RWPE2 (cell line): ENCODE data around the gene HAO1.

ENCODE experiments used
- ATAC-seq: fragments of 200-7000 bp; cut with Tn5 transposase; 3 replicates; pipeline ENCODE4 v1.9.1; 2021; ENCODE audit warnings: low read depth
- DNase-seq: peaks from one replicate; pipeline ENCODE4 v3.0.0-alpha.2; 2020; ENCODE audit warnings: low spot score
- H3K27ac ChIP-seq: fragments of 450-650 bp; 2 replicates; pipeline ENCODE4 v1.5.1; 2017; ENCODE audit warnings: mild to moderate bottlenecking; ENCODE audit not compliant: poor library complexity, severe bottlenecking
- H3K27me3 ChIP-seq: fragments of 250-450 bp; sonication (Bioruptor Pico); 2 replicates; pipeline ENCODE4 v1.5.1; 2021; ENCODE audit warnings: mild to moderate bottlenecking, moderate library complexity; ENCODE audit not compliant: insufficient read depth, poor library complexity, severe bottlenecking
- H3K36me3 ChIP-seq: fragments of 250-450 bp; sonication (Bioruptor Pico); 2 replicates; pipeline ENCODE4 v1.5.1; 2020; ENCODE audit warnings: low read depth, mild to moderate bottlenecking, moderate library complexity
- H3K4me1 ChIP-seq: fragments of 250-450 bp; sonication (Bioruptor Pico); 2 replicates; pipeline ENCODE4 v1.5.1; 2021; ENCODE audit warnings: mild to moderate bottlenecking, moderate library complexity; ENCODE audit not compliant: insufficient read depth, poor library complexity, severe bottlenecking
- H3K4me3 ChIP-seq: fragments of 250-450 bp; sonication (Bioruptor Pico); 2 replicates; pipeline ENCODE4 v1.5.1; 2021; ENCODE audit warnings: mild to moderate bottlenecking, moderate library complexity; ENCODE audit not compliant: severe bottlenecking
- H3K9me3 ChIP-seq: fragments of 250-450 bp; sonication (Bioruptor Pico); 2 replicates; pipeline ENCODE4 v1.5.1; 2021; ENCODE audit warnings: mild to moderate bottlenecking, moderate library complexity; ENCODE audit not compliant: severe bottlenecking
- TF ChIP-seq, protein P1 (sequence below): fragments of 450-650 bp; IDR thresholded peaks from one replicate; pipeline ENCODE4 v1.5.1; 2017; ENCODE audit warnings: mild to moderate bottlenecking, moderate library complexity; ENCODE audit not compliant: poor library complexity, severe bottlenecking

HAO1 gene

DNA sequence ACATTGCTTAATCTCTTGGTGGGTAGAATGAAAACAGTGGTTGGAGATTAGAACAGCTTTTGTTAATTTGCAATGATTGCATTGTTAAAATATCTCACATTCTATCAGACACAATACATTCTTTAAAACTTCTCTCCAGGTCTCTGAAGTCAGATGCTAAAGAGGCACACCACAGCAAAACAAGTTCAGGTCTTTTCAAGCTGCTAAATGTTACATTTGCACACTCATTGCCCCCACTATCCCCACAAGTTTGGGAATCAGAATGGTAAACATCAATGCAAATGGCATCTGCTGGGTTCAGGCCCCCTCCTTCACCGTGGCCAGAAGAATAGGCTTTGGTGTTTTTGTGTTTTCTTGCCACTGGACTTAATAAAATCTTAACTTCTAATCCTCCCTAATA, 10.1 kb upstream of the HAO1 start:
- Histone ChIP-seq H3K27ac (no peak overlapping the region), H3K36me3 (no peaks in the 10 kb centered on the region), H3K27me3 (peaks cover 14% of the 10 kb centered on the region), H3K4me1 (no peaks in the 10 kb centered on the region), H3K4me3 (no peak overlapping the region), H3K9me3 (no peaks in the 10 kb centered on the region)
- no peak for ATAC-seq
- DNase-seq, result no peak
- TF ChIP-seq, protein P1, sequence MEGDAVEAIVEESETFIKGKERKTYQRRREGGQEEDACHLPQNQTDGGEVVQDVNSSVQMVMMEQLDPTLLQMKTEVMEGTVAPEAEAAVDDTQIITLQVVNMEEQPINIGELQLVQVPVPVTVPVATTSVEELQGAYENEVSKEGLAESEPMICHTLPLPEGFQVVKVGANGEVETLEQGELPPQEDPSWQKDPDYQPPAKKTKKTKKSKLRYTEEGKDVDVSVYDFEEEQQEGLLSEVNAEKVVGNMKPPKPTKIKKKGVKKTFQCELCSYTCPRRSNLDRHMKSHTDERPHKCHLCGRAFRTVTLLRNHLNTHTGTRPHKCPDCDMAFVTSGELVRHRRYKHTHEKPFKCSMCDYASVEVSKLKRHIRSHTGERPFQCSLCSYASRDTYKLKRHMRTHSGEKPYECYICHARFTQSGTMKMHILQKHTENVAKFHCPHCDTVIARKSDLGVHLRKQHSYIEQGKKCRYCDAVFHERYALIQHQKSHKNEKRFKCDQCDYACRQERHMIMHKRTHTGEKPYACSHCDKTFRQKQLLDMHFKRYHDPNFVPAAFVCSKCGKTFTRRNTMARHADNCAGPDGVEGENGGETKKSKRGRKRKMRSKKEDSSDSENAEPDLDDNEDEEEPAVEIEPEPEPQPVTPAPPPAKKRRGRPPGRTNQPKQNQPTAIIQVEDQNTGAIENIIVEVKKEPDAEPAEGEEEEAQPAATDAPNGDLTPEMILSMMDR, result no peak

DNA sequence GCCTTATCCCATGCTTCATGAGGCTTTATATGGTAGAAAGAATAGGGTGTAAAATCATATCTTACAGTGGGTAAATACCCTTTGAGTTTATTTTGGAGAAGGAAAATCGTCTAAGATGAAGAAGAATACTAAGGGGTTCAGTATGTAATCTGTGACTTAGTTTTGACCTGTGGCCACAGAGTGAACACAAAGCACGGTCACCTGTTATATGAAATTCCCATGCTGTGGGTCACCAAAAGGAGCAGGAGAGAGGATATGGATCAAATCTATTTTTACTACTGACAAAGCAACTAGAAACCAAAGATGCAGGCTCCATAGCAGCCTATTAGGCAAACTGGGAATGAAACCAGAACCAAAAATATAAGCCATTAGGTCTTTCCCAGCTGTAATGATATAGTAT, 3.6 kb upstream of the HAO1 start:
- Histone ChIP-seq H3K4me3 (no peak overlapping the region), H3K9me3 (no peaks in the 10 kb centered on the region), H3K36me3 (no peaks in the 10 kb centered on the region), H3K4me1 (no peaks in the 10 kb centered on the region), H3K27ac (no peak overlapping the region), H3K27me3 (peaks cover 11% of the 10 kb centered on the region)
- TF ChIP-seq, protein P1, result no peak
- DNase-seq (no peak), ATAC-seq (no peak)

DNA sequence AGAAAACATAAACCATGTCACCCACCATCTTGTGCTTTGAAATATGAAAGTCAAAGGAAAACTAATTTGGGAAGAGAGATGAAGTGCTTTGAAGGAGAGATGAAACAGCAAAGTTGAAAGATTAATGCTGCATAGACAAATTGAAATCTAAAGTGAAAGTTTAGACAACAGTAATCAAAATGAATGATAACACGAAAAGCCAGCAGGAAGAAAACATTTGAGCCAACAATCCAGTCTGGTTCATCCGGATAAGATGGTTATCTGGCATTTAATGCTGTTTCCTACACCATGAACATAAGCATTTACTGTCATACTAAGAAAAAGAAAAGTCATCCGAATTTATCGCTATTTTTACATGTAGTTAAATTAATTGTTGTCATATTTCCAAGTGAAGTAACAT, 595 bp downstream of the HAO1 start:
- no peaks in the 10 kb centered on the region for H3K27me3 ChIP-seq
- ATAC-seq, result no peak
- H3K27ac ChIP-seq, result no peak overlapping the region

DNA sequence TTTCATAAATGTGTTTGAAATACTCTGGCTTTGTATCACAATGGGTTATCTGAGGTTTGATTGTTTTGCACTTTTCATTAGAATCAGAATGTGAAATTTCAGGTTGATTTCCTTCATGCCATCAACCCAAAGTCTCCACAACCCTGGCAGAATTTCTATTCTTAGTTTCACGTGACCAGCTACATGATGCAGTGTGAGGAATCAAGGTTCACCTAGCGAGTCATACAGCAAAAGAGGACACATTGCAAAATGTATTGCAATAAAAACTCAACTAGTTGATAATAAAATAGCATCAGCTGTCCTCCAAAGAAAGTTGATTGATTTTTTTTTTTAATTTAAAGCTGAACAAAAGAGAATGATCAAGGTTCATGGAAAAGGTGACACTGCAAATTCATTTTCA, 2.2 kb downstream of the HAO1 start:
- no peak overlapping the region for H3K27ac ChIP-seq
- ATAC-seq, result no peak

More for the DNA sequence above, 595 bp downstream of the HAO1 start:
- Histone ChIP-seq H3K4me3 (no peak overlapping the region), H3K4me1 (no peaks in the 10 kb centered on the region), H3K9me3 (no peaks in the 10 kb centered on the region), H3K36me3 (no peaks in the 10 kb centered on the region)
- TF ChIP-seq, protein P1, result no peak
- no peak for DNase-seq

DNA sequence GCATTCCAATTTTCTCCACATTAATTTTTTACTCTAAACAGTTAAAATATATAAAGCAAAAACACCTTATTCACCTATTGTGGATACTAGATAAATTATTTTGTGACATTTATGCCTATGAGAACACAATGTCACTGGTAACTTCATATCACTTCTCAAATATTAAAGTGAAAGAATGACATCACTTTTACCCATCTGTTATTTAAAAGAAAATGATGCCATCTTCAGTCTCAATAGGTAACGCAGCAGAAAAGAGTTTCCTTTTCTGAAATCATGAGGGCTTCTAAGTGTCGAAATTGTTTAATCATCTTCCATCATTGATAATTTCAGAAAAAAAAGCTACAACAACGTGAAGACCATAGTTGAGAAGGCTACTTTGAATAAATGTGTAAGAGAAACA, 2.9 kb downstream of the HAO1 start:
- no peak overlapping the region for H3K27ac ChIP-seq
- H3K36me3 ChIP-seq, result no peaks in the 10 kb centered on the region
- no peaks in the 10 kb centered on the region for H3K27me3 ChIP-seq
- no peaks in the 10 kb centered on the region for H3K4me1 ChIP-seq
- DNase-seq (no peak), ATAC-seq (no peak)
- H3K9me3 ChIP-seq, result no peaks in the 10 kb centered on the region
- TF ChIP-seq, protein P1, result no peak
- no peak overlapping the region for H3K4me3 ChIP-seq

More for the DNA sequence above, 2.2 kb downstream of the HAO1 start:
- no peaks in the 10 kb centered on the region for H3K4me1 ChIP-seq
- no peaks in the 10 kb centered on the region for H3K36me3 ChIP-seq
- no peak overlapping the region for H3K4me3 ChIP-seq
- DNase-seq, result no peak
- TF ChIP-seq, protein P1, result no peak
- H3K27me3 ChIP-seq, result no peaks in the 10 kb centered on the region
- no peaks in the 10 kb centered on the region for H3K9me3 ChIP-seq
